Astrocyte (in vitro differentiated cells and primary cell): Measurements from ENCODE around the gene CLEC16A.

Experiments used
- CTCF ChIP-seq: IDR thresholded peaks from 2 replicates; pipeline ENCODE4 v1.5.1; 2011; ENCODE audit warnings: low read depth, mild to moderate bottlenecking, inconsistent platforms, low read length, moderate library complexity; ENCODE audit not compliant: insufficient read depth
- EZH2 ChIP-seq: IDR thresholded peaks from 2 replicates; pipeline ENCODE4 v1.6.1; 2012; ENCODE audit warnings: mild to moderate bottlenecking, low read length, inconsistent platforms; ENCODE audit not compliant: insufficient read depth

DNA sequence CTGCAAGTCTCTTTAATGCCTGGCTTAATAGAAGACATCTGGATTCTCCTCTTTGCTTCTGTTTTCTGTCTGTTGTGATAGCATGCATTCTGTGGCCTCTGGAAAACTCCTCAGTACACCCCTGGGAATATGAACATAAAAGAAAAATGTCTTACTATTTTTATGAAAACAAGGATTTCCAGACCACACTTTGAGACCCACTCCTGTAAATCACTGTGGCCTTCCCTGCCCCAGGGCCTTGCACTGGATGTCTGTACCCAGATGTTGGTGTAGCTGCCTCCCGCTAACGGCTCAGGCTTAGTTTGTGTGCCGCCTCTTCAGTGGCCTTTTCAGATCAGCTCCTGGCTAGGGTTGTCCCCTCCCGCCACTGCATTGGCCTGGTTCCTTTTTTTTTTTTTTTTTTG, 185.0 kb downstream of the CLEC16A start:
- TF ChIP-seq EZH2 (no peak), CTCF (no peak)
